ENCODE results near the gene MDP1.
A peak's percentile ranks its signal among the peaks of the same experiment; 100 is the strongest.
"Not testable (repeated sequence)": the region's sequence is repeated elsewhere in the genome, so short reads cannot be mapped to it uniquely, and the experiment has no call there.

MDP1 gene

DNA sequence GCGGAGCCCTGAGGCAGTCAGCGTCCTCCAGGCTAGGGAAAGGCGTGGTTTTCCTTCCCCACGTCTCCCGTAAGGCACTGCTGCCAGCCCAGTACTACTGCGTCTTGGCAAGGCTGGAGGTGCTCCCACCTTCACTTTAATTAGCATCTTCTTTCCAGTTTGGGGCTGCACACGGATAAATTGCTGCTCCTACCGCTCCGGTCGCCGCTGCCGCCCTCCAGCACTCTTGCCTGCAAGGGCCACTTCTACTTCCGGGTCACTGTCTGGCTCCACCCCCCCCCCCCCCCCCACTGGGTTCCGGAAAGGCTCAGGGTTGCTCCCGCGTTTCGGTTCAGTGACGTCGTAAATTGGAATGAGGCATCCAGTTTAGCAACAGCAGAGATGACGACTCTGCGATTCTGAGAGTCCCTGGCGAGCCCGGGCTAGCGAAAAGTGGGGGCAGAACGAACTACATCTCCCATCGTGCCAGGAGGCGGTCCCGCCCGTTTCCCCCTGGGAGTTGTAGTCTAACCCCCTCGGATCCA, 16.3 kb upstream of the MDP1 start, which contains the start of gene NEDD8:
Gene NEDD8, minus strand, starts transcription at position 247 of the 524 bp plus-strand sequence. Its CDS starts 100 bp downstream, at position 147.
- DNase-seq (ENCODE audit: low read depth in 3 of 3, low spot score in 1 of 3), result peak; percentile 64 to 79 (median 70)

DNA sequence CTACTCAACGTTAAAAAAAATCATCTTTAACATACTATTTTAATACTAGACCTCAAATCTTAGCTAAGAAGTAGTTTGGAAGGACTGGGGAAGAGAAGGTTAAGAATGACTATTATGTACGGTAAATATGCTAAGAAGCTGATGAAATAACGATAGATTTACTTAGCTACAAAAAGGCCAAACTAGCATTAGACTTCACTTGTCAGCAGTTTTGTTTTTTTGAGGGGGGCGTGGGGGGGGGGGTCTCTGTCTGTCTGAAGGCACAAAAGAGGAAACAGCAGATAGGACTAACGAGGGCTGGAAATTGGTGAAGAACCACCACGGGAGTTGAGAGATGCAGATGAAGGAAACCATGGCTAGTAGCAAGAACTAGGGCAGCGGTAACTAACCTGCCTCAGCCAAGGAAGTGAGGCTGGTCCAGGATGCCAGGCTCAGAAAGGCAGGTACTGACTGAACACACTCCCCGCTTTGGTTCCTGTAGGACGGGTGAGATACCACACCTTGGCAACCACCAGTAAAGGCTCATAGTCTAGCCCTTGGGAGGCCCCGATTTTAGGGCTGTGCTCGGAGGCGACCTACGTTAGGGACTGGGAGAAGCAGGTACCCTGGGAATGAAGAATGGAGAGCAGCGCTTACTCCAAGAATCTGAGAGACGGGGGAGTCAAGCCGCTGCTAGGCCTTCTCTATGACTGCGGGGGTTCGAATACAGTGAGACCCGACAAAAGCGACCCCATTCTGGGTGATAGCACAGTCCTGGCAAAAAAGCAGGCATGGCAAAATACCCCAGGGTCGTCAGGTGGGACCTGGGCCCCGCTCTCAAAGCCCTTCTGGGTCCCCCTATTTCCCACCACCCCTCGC, 15.6 kb upstream of the MDP1 start:
- no peak for DNase-seq (ENCODE audit: low read depth in 3 of 3, low spot score in 1 of 3)

DNA sequence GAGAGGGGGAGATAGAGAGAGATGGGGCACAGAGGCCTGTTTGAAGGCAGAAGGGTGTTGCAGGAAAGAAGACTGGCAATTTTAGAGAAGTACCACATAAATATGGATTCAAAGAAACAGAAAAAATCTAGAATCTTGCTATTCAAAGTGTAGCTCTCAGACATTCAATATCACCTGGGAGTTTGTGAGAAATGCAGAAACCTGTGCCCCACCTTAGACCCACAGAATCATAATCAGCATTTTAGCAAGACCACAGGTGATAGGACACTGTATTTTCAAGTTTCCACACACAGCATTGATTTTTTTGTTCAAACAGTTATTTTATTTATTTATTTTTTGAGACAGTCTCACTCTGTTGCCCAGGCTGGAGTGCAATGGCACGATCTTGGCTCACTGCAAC, 13.0 kb upstream of the MDP1 start:
- no peak for DNase-seq (ENCODE audit: low read depth in 3 of 3, low spot score in 1 of 3)

DNA sequence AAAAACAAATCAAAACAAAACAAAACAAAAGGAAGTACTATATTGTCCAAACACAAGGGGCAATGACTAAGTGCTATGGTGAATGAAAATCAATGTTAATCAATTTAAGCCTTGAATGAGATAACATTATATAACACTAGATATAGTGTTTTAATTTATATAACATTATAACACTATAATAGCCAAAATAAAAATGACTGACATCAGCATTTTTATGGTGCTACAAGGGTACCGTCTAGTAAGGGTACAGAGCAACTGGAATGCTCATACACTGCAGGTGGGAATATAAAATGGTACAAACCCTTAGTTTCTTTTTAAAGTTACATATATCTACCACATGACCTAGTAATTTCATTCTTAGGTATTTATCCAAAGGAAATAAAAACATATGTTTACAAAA, 10.6 kb upstream of the MDP1 start:
- DNase-seq (ENCODE audit: low read depth in 3 of 3, low spot score in 1 of 3), result no peak

DNA sequence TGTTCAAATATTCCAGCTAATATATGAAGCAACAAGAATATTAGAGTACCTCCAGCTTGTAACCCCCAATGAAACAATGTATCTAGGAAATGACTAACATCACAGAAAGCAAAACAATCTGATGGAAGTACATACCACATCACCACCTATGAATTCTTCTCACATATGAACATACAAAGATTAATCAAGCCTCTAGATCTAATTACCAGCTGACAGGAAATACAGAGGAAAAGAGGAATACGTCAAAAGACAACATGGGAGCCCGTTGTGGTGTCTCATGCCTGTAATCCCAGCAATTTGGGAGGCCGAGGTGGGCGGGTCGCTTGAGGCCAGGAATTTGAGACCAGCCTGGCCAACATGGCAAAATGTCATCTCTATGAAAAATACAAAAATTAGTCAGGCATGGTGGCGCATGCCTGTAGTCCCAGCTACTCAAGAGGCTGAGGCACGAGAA, 8.8 kb upstream of the MDP1 start:
- no peak for DNase-seq (ENCODE audit: low read depth in 3 of 3, low spot score in 1 of 3)

DNA sequence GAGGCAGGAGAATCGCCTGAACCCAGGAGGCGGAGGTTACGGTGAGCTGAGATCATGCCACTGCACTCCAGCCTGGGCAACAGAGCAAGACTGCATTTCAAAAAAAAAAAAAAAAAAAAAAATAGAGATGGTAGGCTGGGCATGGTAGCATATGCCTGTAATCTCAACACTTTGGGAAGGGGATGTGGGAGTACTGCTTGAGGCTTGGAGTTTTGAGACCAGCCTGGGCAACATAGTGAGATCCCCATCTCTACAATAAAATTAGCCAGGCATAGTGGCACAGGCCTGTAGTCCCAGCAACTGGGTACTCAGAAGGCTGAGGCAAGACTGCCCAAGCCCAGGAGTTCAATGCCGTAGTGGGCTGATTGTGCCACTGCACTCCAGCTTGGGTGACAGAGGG, 7.1 kb upstream of the MDP1 start:
- not testable (repeated sequence) for DNase-seq (ENCODE audit: low read depth in 3 of 3, low spot score in 1 of 3)

DNA sequence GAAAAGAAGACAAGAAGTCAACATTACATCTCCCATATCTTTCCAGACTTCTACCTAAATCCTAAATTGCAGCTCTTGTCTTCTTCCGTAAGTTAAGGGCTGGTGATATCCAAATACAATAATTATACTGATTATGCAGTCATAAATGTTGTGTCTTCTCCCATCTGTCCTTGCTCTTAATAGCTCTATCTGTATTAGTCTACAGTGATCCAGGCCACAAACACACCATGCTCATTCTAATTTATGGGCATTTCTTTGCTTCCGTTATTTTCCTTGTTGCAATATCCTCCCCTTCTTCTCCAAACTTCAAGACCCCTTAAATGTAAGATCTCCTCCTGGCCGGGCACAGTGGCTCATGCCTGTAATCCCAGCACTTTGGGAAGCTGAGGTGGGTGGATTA, 3.7 kb upstream of the MDP1 start:
- DNase-seq (ENCODE audit: low read depth in 3 of 3, low spot score in 1 of 3), result no peak

DNA sequence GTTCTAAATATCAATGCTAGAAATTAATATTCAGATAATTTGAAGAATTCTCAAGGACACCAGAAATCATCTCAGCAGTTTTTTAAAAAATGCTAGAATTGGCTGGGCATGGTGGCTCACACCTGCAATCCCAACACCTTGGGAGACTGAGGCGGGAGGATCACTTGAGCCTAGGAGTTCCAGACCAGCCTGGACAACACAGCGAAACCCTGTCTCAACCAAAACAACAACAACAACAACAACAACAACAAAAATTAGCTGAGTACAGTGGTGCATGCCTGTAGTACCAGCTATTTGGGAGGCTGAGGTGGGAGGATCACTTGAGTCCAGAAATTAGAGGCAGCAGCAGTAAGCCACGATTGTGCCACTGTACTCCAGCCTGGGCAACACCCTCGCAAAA, 3.2 kb upstream of the MDP1 start:
- DNase-seq (ENCODE audit: low read depth in 3 of 3, low spot score in 1 of 3), result no peak

DNA sequence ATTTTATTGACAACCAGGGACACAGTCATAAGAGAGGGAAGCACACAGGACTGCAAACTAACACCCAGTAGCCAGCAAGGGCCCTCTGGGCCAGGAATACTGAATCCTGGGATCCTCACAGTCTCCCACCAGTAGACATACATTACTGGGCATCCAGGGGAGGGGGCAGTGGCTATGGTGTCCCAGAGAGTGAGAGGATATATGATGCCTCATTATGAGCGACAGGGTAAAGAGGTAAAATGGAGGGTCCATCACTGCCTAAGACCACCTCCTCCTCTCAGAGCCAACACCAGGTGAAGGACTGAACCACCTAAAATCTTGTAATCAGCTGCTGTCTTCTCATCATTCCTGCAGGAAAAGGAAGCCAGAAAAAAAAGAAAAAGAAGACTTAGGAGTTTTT, 1.0 kb upstream of the MDP1 start:
- DNase-seq (ENCODE audit: low read depth in 3 of 3, low spot score in 1 of 3), result not testable (repeated sequence)

DNA sequence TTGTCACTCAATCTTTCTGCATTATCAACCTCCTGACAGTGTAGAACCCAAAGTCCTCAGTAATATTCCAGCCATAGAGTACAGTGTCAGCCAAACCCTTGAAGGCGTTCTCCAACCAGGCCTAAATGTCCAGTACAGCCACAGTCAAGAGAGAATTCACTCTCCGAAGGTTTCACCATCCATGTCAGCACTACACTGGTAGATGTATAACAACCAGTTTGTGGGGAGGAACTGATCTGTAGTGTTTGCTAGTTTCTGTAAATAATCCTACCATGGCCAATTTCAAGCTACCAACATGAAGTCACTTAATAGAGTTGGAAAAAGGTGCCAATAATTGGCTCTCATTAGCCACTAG, 456 bp upstream of the MDP1 start:
- no peak for DNase-seq (ENCODE audit: low read depth in 3 of 3, low spot score in 1 of 3)

DNA sequence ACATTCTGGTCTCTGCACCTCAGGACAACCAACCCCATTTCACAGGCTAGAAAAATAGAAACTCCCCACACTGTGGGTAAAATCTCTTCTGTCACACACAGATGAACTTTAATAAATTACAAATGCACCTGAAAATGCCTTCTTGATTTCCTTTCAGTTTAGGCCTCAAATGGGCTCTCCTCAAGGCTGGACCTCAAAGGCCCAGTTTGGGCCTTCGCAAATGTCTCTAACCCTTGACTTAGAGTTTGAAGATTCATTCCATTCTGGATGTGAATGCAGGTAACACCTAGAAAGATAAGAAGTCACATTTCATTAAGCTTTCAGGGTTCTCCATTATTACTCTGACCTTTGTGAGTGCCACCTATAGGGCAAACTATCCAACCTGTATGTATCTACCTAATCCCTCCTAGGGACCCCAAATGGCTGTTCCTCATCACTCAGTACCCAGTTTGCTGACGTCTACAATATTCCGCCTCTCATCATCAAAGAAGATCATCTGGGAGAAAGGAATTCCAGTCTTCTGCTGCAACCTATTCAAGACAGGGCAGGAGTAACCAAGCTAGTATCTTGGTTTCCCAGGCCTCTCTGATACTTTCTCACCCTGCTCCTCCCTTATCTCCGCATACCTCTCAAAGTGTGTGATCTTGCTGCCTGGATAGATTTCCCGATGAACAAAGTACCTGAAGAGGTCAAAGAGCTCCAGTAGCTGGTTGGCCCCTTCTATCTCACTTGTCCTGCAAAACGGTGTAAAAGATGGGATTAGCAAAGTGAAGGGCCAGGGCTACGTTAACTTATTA, 1.8 kb downstream of the MDP1 start:
- DNase-seq (ENCODE audit: low read depth in 3 of 3, low spot score in 1 of 3), result no peak

DNA sequence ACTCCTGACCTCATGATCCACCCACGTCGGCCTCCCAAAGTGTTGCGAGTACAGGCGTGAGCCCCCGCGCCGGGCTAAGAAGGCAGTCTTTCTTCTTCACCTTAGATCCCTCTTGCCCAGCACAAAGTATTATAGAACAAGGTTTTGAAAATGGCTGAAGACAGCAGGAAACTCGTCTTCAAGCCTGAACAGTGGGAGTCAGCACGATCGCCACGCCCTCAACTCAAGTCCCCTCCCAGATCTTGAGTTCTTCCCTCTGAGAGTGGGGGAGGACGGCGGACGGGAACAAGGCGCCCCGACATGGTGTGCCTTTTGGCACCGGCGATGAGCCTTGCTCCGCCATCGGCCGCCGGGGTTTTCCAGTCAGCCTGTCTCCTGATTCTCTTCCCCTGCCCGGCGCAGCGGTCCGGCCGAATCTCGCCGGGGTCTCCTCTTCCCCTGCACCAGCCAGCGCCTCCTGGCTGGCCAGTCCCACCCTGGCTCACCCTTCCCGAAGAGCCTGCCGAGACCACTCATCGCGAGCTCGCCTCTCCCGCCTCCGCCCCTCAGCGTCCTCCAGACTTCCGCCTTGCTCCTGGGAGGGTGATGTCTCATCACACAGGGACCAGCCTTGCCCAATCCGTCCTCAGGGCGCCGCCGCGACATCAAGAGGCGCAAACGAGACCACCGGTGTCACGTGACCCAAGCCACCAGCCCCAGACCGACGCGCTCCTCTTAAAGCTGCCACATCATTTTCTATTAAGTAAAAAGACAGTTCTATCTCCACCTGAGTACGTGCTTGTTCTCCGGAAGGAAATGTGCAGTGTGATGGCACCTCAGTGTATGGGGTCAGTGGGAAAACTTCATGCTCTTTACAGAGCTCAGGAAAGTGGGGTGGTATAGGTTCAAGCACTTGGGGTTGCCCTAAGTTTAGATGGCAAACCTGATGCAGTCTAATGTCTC, 2.7 kb downstream of the MDP1 start, which contains the start of gene CHMP4A:
Gene CHMP4A, minus strand, starts transcription at position 565 of the 942 bp plus-strand sequence. Its CDS starts 49 bp downstream, at position 516.
- DNase-seq (ENCODE audit: low read depth in 3 of 3, low spot score in 1 of 3), result peak; percentile 84 to 91 (median 84)

DNA sequence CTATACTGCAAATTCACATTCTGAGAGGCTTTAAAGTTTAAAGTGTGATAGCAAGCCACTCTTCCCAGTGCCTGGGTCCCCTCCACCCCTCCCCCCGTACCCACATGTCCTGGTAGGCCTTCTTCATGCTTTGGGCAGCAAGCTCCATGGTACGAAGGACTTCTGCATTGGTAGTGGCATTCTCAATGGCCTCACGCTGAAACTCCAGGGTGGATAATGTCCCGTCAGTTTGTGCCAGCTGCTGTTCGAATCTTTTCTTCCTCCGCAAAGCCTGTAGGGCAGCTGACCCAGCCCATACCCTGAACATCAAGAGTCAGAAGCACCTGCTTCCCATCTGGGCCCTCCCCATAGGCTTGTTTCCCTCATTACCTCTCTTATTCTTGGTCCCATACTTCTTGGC, 4.6 kb downstream of the MDP1 start:
- DNase-seq (ENCODE audit: low read depth in 3 of 3, low spot score in 1 of 3), result no peak

DNA sequence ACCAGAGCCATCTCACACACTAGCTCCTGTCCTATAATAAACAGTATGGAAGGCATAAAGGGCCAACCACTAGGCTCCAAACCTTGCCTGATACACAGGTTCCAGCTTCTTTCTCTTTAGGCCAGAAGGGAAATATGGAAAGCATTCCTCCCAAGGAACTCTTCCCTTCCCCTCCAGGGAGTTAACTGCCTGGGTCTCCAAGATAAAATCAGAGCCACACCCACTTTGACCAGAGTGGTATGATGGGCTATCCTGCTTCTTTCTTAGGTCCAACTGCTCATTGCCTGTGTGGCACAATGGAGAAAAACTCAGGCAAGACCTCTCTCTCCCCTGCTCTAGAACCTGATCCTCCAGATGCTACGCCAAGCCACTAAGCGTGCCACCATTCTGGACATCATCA, 8.2 kb downstream of the MDP1 start:
- no peak for DNase-seq (ENCODE audit: low read depth in 3 of 3, low spot score in 1 of 3)

DNA sequence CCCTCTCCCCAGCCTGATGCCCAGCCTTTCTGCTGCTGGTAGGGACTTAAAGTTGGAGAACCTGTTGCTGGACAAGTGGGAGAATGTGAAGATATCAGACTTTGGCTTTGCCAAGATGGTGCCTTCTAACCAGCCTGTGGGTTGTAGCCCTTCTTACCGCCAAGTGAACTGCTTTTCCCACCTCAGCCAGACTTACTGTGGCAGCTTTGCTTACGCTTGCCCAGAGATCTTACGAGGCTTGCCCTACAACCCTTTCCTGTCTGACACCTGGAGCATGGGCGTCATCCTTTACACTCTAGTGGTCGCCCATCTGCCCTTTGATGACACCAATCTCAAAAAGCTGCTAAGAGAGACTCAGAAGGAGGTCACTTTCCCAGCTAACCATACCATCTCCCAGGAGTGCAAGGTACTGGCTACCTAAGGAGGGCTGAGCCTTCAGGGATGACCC, 8.7 kb downstream of the MDP1 start:
- DNase-seq (ENCODE audit: low read depth in 3 of 3, low spot score in 1 of 3), result no peak

DNA sequence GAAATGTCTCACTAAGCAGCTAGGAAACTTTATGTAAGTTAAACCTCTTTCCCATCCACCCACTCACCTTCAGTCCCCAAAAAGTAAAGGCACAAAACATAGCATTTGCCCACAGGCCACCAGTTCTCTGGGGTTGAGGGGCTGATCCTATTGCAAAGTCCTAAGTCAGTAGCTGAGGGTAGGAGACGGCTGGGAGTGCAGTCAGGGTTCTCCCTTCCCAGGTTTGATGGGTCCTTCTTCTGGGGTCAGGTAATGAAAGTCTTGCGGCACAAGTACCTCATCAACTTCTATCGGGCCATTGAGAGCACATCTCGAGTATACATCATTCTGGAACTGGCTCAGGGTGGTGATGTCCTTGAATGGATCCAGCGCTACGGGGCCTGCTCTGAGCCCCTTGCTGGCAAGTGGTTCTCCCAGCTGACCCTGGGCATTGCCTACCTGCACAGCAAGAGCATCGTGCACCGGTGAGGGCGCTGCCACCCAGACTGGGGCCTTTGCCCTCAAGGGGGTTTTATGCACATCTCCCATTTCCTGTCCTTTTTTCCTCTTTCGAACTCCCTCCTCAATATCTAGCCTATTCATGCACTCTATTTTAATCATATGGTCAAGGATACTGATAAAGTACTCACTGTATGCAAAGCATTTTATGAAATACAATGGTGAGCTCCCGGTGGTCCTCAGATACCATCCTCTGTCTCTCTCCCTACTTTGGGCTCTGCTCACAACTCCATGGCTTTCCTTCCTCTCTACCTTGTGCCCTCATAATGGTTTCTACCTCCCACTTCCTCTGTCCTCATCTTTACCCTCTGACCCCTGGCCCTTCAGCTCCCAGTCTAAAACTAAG, 9.4 kb downstream of the MDP1 start:
- DNase-seq (ENCODE audit: low read depth in 3 of 3, low spot score in 1 of 3), result no peak

DNA sequence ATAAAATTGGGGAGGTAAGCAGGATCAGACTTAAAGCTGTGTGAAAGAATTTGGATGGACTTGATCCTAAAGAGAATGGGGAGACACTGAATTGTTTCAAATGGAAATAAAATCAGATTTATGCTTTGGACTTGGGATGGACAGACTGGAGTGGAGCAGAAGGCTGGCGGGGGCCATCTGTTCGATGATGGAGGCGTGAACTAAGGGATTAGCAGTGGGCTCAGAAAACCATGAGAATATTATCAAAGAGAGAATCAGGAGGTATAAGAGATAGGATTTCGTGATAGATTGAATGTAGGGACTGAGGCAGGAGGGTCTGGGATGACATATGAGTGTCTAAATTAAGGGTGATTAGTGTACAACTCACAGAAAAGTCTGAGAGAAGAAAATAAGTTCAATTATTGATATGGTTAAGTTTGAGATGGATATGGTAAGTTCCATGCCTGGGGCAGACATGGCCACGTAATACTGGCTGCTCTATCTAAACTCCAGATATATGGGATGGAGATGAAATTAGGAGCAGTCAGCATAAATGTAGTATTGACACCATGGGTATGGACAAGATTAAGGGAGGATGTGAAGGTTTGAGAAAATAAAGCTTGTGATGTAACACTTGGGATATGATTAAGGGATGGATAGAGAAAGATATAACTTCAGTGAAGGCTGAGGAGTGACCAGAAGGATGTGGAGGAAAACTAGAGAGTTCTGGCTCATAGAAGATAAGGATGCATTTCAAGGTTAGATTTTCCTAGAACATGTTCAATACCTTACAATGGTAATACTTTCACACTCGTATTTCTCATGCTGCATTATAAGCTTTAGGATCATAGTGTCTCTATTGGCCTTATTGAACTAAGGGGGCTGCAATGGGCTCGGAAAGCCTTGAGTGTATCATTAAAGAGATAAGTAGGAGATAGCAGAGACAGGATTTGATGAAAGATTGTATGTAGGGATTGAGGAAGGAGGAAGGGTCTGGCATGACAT, 11.4 kb downstream of the MDP1 start:
- DNase-seq (ENCODE audit: low read depth in 3 of 3, low spot score in 1 of 3), result no peak

DNA sequence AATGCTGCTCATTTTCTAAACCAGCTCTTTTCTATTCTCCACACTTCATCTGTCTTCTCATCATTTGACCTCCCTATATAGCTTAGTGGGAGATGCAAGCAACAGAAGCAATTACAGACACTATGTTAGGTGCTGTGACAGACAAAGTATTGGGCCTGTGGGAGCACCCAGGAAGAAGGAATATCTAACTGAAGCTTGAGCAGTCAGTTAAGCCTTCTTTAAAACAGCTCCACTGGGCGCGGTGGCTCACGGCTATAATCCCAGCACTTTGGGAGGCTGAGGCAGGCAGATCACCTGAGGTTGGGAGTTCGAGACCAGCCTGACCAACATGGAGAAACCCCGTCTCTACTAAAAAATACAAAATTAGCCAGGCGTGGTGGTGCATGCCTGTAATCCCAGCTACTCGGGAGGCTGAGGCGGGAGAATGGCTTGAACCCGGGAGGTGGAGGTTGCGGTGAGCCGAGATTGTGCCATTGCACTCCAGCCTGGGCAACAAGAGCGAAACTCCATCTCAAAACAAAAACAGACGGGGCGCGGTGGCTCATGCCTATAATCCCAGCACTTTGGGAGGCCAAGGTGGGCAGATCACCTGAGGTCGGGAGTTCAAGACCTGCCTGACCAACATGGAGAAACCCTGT, 12.5 kb downstream of the MDP1 start:
- DNase-seq (ENCODE audit: low read depth in 3 of 3, low spot score in 1 of 3), result not testable (repeated sequence)
